ENCODE data around the gene RAN. TPM values are rescaled to one million over a fixed set of nuclear protein-coding genes. Genes with fewer than 3 reads are reported as not detected.

RAN gene
- total and polyA plus RNA-seq, 9 of the 15 experiments (the other 6 are each of a cell fraction or from before 2014, with no cell fraction given) = 1,687 to 3,820 (median 2,300) TPM

GRCh38 chr12:130881046-130881445, 9.2 kb downstream of the RAN start (continued):
- TF ChIP-seq ZNF699 (CRISPR knock-in tag; IDR thresholded peaks at IDR 0.05; ENCODE audit: insufficient replicate concordance) (no peak), CCAR2 (IDR thresholded peaks at IDR 0.05; ENCODE audit: low read depth, low read length) (no peak), RFX7 (CRISPR knock-in tag; IDR thresholded peaks at IDR 0.05) (no peak), ARID2 (IDR thresholded peaks at IDR 0.05) (no peak), ARID1B (IDR thresholded peaks at IDR 0.05) (0 out of 2 replicates have a peak, but pooled peaks have one; percentile 9), CHCHD3 (CRISPR knock-in tag; IDR thresholded peaks at IDR 0.05) (no peak), ZC3H4 (CRISPR knock-in tag; IDR thresholded peaks at IDR 0.05; ENCODE audit: borderline replicate concordance) (no peak), NCOR1 (IDR thresholded peaks at IDR 0.05) (no peak), GABPA (tag; conservative IDR thresholded peaks at IDR 0.05; ENCODE audit: low read depth) (no peak), TAF9B (IDR thresholded peaks at IDR 0.05; ENCODE audit: partially characterized antibody) (no peak), HINFP (tag; conservative IDR thresholded peaks at IDR 0.05; ENCODE audit: low read depth) (no peak), POLR2A (conservative IDR thresholded peaks at IDR 0.05) (peak; percentile 26; the same call in 1 of the 2 replicates), KLF13 (tag; IDR thresholded peaks at IDR 0.05; ENCODE audit: borderline replicate concordance, low read depth) (no peak), SREBF1 (IDR thresholded peaks at IDR 0.05; ENCODE audit: borderline replicate concordance, low read depth, low read length) (no peak), ETV6 (IDR thresholded peaks at IDR 0.05; ENCODE audit: borderline replicate concordance in 1 of 2, low read depth in 2 of 2, low read length in 1 of 2) (no peak), ETV6 (CRISPR knock-in tag; IDR thresholded peaks at IDR 0.05; ENCODE audit: borderline replicate concordance) (no peak), CSDE1 (IDR thresholded peaks at IDR 0.05) (no peak), RAD21 (CRISPR knock-in tag; conservative IDR thresholded peaks at IDR 0.05 in 1 of 2, IDR thresholded peaks at IDR 0.05 in 1 of 2) (no peak), TBP (optimal IDR thresholded peaks at IDR 0.05; ENCODE audit: low read depth, low read length) (no peak), CCNT2 (IDR thresholded peaks at IDR 0.05; ENCODE audit: borderline replicate concordance, extremely low read depth, insufficient read length, low read depth, low read length) (no peak), ADNP (tag; IDR thresholded peaks at IDR 0.05) (no peak), E2F6 (IDR thresholded peaks at IDR 0.05; ENCODE audit: borderline replicate concordance in 1 of 2, extremely low read depth in 1 of 2, insufficient read depth in 1 of 2, insufficient read length in 1 of 2, low read depth in 1 of 2, low read length in 1 of 2, poor library complexity in 1 of 2, severe bottlenecking in 1 of 2) (no peak), E2F3 (CRISPR knock-in tag; IDR thresholded peaks at IDR 0.05) (no peak)
- TF ChIP-seq, protein P1, sequence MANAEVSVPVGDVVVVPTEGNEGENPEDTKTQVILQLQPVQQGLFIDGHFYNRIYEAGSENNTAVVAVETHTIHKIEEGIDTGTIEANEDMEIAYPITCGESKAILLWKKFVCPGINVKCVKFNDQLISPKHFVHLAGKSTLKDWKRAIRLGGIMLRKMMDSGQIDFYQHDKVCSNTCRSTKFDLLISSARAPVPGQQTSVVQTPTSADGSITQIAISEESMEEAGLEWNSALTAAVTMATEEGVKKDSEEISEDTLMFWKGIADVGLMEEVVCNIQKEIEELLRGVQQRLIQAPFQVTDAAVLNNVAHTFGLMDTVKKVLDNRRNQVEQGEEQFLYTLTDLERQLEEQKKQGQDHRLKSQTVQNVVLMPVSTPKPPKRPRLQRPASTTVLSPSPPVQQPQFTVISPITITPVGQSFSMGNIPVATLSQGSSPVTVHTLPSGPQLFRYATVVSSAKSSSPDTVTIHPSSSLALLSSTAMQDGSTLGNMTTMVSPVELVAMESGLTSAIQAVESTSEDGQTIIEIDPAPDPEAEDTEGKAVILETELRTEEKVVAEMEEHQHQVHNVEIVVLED (CRISPR knock-in tag; IDR thresholded peaks at IDR 0.05) = no peak
- TF ChIP-seq, protein P2, sequence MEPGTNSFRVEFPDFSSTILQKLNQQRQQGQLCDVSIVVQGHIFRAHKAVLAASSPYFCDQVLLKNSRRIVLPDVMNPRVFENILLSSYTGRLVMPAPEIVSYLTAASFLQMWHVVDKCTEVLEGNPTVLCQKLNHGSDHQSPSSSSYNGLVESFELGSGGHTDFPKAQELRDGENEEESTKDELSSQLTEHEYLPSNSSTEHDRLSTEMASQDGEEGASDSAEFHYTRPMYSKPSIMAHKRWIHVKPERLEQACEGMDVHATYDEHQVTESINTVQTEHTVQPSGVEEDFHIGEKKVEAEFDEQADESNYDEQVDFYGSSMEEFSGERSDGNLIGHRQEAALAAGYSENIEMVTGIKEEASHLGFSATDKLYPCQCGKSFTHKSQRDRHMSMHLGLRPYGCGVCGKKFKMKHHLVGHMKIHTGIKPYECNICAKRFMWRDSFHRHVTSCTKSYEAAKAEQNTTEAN (CRISPR knock-in tag; IDR thresholded peaks at IDR 0.05) = no peak

Measured in K562 (cell line).